Measurements from ENCODE around the gene GNG12.

DNA sequence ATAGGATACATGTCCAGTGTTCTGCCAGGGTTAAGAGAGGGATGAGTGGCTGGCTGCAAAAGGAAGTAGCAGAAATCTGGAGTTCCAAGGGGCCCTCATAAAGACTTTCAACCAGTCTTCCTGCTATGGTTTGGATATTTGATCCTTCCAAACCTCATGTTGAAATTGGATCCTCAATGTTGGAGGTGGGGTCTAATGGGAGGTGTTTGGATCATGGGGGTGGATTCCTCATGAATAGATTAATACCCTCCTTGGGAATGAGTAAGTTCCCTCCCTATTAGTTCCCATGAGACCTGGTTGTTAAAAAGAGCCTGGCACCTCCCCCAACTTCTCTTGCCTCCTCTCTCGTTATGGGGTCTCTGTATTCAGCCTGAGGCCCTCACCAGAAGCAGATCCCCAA is 10.1 kb upstream of the GNG12 start:
- TF ChIP-seq EZH2 (IDR thresholded peaks at IDR 0.05; ENCODE audit: insufficient read depth, poor library complexity, severe bottlenecking): no peak
- TF ChIP-seq EZH2phosphoT487 (IDR thresholded peaks at IDR 0.05; ENCODE audit: insufficient read depth, low read depth): no peak
